Endothelial cell of umbilical vein (primary cell): ENCODE results near the gene PDE3A.

Source experiments
- CTCF ChIP-seq, 2 donors: IDR thresholded peaks; 1 replicate in 1 of 2; 2 replicates in 1 of 2; pipeline ENCODE4 v1.5.1; 2011; ENCODE audit warnings: low read length in 2 of 2, mild to moderate bottlenecking in 2 of 2, moderate library complexity in 2 of 2, control low read depth in 1 of 2, inconsistent platforms in 1 of 2, low read depth in 1 of 2; ENCODE audit not compliant: insufficient read depth in 1 of 2; ENCODE audit errors: extremely low read depth in 1 of 2
- MAX ChIP-seq: IDR thresholded peaks from 2 replicates; pipeline ENCODE4 v1.6.1; 2011; ENCODE audit not compliant: insufficient read depth, insufficient read length
- MYC ChIP-seq: IDR thresholded peaks from one replicate; pipeline ENCODE4 v1.6.1; 2011; ENCODE audit warnings: mild to moderate bottlenecking, low read depth, low read length
- POLR2A ChIP-seq: IDR thresholded peaks from 2 replicates; pipeline ENCODE4 v1.6.1; 2012; ENCODE audit warnings: low read depth, mild to moderate bottlenecking, control low read depth, low read length
- POLR2AphosphoS5 ChIP-seq: IDR thresholded peaks from 2 replicates; pipeline ENCODE4 v1.6.1; 2012; ENCODE audit warnings: low read depth, mild to moderate bottlenecking, control low read depth, low read length, moderate library complexity; ENCODE audit not compliant: insufficient read depth

- TF ChIP-seq CTCF (IDR thresholded peaks at IDR 0.05; ENCODE audit: extremely low read depth in 1 of 2, insufficient read depth in 1 of 2, low read depth in 1 of 2, low read length in 2 of 2) (no peak), MYC (no peak), POLR2AphosphoS5 (no peak), POLR2A (no peak), MAX (no peak)
These were observed 61.5 kb downstream of the PDE3A start for GRCh38 chr12:20429852-20430251.
